Dermis microvascular lymphatic vessel endothelial cell (primary cell): ENCODE measurements around the gene MET. TPM values are rescaled to one million over a fixed set of nuclear protein-coding genes. Genes with fewer than 3 reads are reported as not detected.
"Not testable (repeated sequence)": the region's sequence is repeated elsewhere in the genome, so short reads cannot be mapped to it uniquely, and the experiment has no call there.

ENCODE experiments used
- DNase-seq, 2 donors: peaks; one replicate each; pipeline versions ENCODE4 v3.0.0 to v3.0.0-alpha.2; 2010; ENCODE audit warnings: low read depth in 2 of 2
- total RNA-seq: library from RNA; depleted of rRNA; stranded (reverse); fragments of >200 nt; gene quantifications from 2 replicates; pipeline ENCODE4 v1.2.1, GENCODE V29; 2014

Gene MET
- total RNA-seq, 1 donor from 2014 or later = 43.0 TPM

- DNase-seq = peak; percentile 60 to 88
These were observed 134.3 kb downstream of the MET start for GRCh38 chr7:116806046-116806944.

GRCh38 chr7:116807011-116807560 lies 135.1 kb downstream of the MET start:
- DNase-seq = no peak

GRCh38 chr7:116809636-116810266 lies 137.8 kb downstream of the MET start:
- DNase-seq = peak; percentile 62 to 81

- DNase-seq = no peak
These were observed 138.5 kb downstream of the MET start for GRCh38 chr7:116810267-116811116.

- DNase-seq = no peak
These were observed 139.8 kb downstream of the MET start for GRCh38 chr7:116811768-116812167.

- DNase-seq = no peak
These were observed 140.9 kb downstream of the MET start for GRCh38 chr7:116812860-116813259.

- not testable (repeated sequence) for DNase-seq
These were observed 141.4 kb downstream of the MET start for GRCh38 chr7:116813371-116813770.

- no peak for DNase-seq
These were observed 143.0 kb downstream of the MET start for GRCh38 chr7:116815041-116815440.

GRCh38 chr7:116820149-116820548 lies 148.2 kb downstream of the MET start:
- DNase-seq = no peak

GRCh38 chr7:116821647-116822046 lies 149.7 kb downstream of the MET start:
- DNase-seq = not testable (repeated sequence)

- DNase-seq = no peak
These were observed 152.5 kb downstream of the MET start for GRCh38 chr7:116824449-116824848.

- DNase-seq = no peak
These were observed 156.3 kb downstream of the MET start for GRCh38 chr7:116828281-116828680.

GRCh38 chr7:116829041-116829440 lies 157.0 kb downstream of the MET start:
- DNase-seq = no peak

- no peak for DNase-seq
These were observed 157.5 kb downstream of the MET start for GRCh38 chr7:116829493-116829892.

- no peak for DNase-seq
These were observed 160.7 kb downstream of the MET start for GRCh38 chr7:116832692-116833091.

GRCh38 chr7:116834815-116835504 lies 163.0 kb downstream of the MET start:
- DNase-seq = no peak

- DNase-seq = no peak
These were observed 164.1 kb downstream of the MET start for GRCh38 chr7:116836048-116836447.

GRCh38 chr7:116836911-116837310 lies 164.9 kb downstream of the MET start:
- DNase-seq = no peak

- no peak for DNase-seq
These were observed 165.6 kb downstream of the MET start for GRCh38 chr7:116837586-116837985.

GRCh38 chr7:116840256-116840655 lies 168.3 kb downstream of the MET start:
- no peak for DNase-seq

- no peak for DNase-seq
These were observed 170.4 kb downstream of the MET start for GRCh38 chr7:116842371-116842770.
